ENCODE measurements around the gene TOMM70. TPM values are rescaled to one million over a fixed set of nuclear protein-coding genes. Genes with fewer than 3 reads are reported as not detected.
"Not testable (repeated sequence)": the region's sequence is repeated elsewhere in the genome, so short reads cannot be mapped to it uniquely, and the experiment has no call there.

The TOMM70 gene
- total RNA-seq, 1 donor from 2014 or later, result 33.0 TPM

DNA sequence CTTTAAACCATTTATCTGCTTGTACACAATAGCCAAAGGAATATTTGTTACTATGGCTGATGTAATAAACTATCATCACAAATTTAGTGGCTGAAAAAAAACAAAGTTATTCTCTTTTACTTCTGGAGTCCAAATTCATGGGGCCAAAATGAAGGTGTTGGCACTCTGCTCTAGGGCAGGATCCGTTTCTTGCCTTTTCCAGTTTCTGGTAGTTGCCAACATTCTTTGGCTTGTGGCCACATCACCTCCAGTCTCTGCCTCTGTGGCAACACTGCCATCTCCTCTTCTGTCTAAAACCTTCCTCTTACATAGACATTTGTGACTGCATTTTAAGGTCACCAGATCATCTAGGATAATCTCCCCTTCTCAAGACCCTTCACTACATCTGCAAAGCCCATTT lies 39.0 kb downstream of the TOMM70 start:
- ATAC-seq, result no peak

DNA sequence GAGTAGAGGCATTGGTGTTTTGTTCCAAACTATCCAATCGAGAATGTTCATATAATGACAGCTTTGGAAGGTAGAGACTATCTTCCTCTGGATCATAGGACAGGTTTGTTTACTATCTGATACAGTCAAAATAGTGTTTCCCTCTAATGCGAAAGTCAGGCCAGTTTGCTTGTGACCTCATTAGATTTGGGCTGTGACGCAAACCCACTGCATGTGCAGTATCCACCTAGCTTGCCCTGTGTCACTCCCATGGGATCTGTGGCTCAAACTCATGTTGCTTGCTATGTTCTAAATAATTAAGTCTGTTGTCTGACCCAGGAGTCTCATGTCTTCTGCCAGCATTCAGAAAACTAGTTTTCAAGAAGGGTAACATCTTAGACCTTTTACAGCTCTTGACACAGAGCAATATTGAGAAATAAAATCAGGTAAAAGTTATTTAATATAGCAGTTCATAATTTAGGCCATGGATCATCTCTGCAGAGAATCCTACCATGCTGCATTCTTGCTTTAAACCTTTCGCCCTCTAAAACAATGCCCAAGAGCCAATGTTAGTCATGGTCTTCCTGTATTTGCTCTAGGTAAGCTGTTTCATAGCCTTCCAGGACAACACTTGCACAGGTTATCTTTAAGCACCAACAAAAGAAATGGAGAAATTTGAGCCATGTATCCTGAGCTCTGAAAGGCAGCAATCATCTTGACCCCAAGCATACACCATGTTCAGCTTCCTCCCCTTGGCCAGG lies 40.0 kb downstream of the TOMM70 start:
- ATAC-seq, result no peak

DNA sequence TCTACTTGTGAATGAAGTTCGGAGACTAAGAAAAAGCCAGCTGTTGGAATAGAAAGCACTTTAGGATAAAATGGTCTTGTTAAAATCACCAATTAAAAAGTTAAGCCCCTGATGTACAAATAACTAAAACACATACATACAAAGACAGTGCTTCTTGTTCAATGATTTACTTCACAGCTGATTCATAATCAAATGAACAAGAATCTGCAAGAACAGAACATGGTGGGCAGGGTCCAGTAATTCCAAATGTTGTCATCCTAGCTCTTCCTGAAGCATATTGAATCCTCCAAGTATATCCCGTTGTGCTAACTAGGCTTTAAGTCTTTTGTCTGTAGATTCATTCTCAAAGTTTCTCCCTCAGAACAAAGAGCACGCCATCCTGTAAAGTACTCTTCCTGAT lies 41.9 kb downstream of the TOMM70 start:
- no peak for ATAC-seq

DNA sequence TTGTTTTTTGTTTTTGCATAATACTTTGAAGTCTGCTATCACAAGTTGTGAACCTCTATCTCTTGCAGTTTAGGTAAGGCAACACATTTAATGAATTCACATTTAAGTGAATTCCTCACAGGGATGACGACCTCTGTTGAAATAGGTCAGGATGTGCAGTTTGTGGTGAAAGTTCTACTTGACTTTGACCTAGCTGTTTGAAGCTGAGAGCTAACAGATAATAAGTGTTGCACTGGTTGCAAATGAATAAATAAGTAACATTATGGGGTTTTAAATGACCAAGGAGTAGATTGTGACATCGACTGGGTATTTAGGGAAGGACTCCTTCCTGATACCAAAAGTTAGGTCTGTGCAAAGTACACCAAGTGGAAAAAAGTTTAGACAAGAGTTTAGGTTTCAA lies 42.5 kb downstream of the TOMM70 start:
- no peak for ATAC-seq

DNA sequence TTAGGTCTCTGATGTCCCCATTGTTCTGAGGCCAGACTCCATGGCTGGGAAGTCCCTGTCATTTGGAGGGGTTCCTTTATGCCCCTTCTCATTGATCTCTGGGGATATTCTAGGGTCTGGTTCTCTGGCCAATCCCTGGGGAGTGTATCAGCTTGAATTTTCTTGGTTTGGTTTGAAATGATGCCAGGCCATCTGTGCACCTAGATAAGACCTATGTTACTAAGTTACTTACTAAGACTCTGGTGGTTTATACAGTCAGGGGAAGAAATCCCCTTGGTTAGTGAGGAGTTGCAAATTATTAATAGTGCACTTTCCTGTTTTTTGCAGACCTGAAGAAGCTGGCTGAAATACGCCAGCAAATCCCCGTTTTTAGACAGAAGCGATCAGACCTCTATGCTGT lies 46.0 kb downstream of the TOMM70 start:
- no peak for ATAC-seq

DNA sequence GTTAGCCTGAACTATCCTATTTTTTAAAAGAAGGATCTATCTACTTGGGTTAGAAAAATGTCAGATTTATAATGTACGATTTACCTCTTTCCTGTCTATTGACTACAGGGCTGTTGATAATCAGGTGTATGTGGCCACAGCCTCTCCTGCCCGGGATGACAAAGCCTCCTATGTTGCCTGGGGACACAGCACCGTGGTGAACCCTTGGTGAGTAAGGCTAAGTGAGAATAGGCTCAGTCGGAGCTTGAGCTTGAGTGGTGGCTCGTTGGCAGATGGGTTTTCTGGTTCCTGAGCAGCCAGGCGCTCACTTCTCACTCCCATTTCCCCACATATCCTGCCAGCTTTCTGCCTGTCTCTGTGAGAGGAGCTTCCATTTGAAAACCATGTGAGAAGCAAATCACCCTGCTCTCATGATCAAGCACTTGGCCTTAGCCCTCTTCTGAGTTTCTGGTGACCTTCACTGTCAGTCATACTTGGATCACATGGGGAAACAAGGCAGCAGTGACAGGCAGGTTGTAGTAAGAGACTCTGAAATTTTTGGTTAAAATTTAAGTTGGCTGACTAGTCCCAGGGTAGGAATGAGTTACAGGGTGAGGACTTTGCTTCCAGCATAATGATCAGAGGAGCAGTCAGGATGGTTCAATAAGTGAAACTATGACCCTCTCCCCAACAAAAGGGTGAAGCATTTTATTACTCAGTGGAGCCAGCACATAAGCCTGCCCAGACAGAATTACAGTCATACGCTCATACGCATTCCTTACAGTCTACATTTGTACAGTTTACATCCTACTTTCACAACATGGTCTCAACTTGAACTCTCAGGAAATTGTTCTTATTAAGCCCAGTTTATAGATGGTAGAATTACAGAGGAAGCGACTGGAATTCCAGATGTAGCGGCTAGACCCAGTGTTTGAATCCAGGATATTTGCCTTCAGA lies 48.3 kb downstream of the TOMM70 start:
- peak; percentile 32 for ATAC-seq

DNA sequence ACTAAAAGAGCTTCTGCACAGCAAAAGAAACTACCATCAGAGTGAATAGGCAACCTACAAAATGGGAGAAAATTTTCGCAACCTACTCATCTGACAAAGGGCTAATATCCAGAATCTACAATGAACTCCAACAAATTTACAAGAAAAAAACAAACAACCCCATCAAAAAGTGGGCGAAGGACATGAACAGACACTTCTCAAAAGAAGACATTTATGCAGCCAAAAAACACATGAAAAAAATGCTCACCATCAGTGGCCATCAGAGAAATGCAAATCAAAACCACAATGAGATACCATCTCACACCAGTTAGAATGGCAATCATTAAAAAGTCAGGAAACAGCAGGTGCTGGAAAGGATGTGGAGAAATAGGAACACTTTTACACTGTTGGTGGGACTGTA lies 49.1 kb downstream of the TOMM70 start:
- not testable (repeated sequence) for ATAC-seq

DNA sequence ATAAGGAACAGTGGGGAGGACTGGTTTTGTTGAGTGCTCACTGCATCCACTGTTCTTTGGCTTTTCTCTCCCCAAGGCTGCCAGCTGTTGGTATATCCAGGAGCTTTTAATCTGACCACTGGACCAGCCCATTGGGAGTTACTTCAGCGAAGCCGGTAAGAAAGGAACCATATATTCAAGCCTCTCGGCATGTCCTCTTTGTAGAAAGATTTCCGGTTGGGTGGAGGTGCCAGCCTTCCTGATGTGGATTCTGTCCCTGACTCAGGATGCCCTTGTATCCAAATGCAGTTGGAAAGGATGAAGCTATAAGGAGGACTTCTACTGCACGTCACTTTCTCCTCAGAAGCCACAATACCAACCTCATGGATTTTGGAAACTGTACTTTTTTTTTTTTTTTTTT lies 52.2 kb downstream of the TOMM70 start:
- ATAC-seq, result no peak

DNA sequence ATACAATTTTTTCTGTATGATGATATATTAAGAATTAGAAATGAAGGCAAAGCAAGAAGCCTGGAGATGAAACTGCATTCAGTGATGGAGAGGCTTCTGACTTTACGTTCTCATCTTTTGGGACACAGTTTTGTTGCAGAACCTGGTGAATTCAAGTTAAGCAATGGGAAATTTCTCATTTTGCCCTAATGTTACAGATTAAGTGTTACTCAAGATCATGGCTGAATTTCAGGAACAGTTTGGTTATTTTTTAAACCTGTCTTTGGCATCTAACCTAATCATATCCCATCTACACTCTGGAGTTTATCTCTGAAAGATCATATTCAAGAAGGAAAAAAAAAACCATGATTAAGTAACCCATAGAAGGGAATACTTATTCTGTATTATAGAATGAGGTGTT lies 60.4 kb downstream of the TOMM70 start:
- no peak for ATAC-seq

DNA sequence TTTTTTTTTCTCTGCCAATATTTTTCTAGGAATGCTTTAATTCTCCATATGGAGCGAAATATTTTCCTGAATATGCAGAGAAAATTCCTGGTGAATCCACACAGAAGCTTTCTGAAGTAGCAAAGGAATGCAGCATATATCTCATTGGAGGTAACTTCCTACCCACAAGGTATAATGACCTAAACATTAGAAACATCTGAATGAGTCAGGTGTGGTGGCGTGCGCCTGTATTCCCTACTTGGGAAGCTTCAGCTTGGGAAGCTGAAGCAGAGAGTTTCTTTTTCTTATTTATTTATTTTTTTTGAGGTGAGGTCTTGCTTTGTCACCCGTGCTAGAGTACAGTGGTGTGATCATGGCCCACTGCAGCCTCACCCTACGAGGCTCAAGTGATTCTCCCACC lies 61.1 kb downstream of the TOMM70 start:
- ATAC-seq, result no peak

DNA sequence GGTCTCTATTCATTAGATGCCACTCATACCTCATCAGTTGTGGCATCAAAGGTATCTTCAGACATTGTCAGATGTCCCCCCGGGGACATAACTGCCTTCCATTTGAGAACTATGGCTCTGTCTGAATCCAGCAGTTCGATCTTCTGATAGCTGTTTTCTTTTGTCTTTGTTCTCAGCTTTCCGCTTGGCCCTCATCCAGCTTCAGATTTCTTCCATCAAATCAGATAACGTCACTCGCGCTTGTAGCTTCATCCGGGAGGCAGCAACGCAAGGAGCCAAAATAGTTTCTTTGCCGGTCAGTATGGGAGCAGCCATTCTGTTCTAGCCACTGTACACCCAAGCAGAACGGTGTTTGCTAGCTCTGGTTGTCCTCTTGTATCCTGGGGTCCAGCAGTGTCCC lies 62.0 kb downstream of the TOMM70 start:
- ATAC-seq, result no peak

DNA sequence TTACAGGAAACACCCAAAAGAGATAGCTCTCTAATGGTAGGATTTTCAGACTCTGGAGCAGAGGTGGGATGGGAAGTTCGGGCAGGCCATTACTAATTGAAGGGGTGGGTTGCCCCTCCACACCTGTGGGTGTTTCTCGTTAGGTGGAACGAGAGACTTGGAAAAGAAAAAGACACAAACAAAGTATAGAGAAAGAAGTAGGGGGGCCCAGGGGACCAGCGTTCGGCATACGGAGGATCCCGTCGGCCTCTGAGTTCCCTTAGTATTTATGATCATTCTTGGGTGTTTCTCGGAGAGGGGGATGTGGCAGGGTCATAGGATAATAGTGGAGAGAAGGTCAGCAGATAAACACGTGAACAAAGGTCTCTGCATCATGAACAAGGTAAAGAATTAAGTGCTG lies 64.7 kb downstream of the TOMM70 start:
- ATAC-seq, result not testable (repeated sequence)

DNA sequence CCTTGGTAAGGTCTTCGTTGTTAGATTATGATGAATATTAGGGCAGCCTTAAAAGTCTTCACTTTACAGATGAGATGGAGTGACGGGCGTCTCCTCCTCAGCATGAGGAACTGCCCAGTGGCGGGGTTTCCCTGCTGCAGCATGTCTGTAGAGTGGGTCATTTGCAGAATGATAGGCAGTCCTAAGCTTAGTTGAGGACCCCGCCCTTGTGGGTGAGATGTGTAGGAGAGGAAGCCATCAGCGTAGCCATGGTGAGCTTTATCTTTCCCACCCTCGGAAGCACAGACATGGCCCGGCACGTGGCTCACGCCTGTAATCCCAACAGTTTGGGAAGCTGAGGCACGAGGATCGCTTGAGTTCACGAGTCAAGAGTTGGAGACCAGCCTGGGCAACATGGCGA lies 65.5 kb downstream of the TOMM70 start:
- ATAC-seq, result peak; percentile 51

DNA sequence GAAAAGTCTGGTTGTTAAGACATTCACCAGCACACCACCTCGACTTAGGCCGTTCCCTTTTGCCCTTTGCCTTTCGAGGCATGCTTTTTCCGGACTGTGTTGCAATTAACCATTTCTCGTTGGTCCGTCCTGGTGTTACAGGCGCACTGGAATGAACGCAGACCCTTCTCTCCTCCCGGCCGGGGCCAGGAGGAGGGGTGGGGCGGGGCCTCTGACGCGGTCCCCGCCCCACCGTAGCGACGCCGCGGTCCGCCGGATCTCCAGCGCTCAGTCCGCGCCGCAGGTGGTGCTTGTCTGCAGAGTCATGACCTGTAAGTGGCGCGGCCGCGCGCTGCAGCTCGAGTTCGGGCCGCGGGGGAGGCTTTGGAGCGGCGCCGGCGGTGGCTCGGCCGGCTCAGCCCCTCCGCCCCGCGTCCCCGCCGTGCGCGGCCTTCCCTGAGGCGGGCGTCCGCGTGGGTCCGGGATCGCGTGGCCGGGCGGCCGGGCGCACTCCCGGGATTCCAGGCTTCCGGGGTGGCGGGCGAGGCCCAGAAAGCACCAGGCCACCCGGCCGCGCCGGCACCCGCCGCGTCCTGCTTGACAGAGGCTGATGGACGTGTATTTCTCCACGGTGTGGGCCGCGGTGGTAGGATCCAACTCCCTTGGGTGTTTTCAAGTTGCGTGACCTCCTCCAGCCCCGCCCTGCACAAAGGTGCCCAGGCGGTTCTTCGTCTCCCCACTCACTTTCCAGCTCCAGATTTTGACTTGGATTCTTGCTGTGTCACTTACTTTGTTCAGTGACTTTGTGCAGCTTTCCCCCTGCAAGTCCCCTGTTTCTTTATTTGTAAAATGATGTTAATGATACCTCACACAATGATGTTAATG lies 66.2 kb downstream of the TOMM70 start, which contains the start of gene NIT2:
Gene NIT2 (plus strand): TSS at position 270 of the 864 bp plus-strand sequence. CDS start 35 bp downstream, at position 305.
- ATAC-seq, result peak; percentile 94

DNA sequence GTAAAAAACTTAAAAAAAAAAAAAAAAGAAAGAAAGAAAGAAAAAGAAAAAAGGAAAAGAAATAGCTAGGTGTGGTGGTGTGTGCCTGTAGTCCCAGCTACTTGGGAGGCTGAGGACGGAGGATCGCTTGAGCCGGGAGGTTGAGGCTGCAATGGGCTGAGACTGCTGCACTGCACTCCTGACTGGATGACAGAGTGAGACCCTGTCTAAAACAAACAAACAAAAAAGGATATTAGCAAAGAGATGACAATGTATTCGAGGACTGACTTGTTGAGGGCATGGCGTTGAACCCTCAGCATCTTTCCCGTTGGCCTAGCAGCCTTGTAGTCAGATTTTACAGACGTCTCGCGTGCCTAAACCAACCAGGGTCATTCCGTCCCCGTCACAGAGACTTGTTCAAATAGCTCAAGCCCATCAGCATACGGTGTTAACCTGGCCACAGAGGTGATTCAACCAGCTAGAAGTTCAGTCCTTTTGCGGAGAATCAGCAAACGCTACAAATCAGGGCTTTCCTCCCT lies 66.9 kb downstream of the TOMM70 start:
- no peak for ATAC-seq

DNA sequence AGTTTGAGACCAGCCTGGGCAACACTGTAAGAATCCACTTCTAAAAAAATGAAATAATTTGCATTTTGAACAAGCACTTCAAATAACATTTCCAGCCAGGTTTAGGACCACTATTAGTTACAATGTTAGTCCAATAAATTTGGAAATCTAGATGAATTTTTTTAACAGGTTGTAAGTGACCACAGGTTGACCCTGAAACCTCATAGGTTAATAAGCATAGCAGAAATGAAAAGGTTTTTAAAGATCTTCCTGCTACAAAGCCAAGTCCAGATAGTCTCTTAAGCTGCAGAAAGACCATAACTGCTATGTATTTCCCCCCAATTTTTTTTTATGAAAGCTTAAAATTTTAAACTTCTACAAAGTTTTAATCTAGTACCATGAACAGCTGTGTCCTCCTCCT lies 67.8 kb downstream of the TOMM70 start:
- ATAC-seq, result no peak

DNA sequence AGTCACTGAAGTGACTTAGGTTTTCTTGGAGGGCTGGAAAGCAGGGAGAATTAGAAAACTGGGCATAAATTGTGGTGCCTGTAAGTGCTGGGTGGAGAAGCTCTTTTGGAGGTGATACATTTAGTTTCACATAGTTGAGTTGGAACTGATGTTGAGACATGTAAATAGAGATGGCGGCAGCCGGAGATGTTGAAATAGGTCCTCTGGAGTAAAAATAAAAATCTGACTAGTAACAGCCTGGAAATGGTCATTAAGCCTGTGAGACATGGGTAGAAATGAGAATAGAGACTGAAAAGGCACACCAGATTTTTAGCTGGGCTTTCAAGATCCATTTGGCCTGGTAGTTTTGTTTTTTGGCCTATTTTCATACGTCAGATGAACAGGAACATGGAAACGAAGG lies 69.2 kb downstream of the TOMM70 start:
- no peak for ATAC-seq

DNA sequence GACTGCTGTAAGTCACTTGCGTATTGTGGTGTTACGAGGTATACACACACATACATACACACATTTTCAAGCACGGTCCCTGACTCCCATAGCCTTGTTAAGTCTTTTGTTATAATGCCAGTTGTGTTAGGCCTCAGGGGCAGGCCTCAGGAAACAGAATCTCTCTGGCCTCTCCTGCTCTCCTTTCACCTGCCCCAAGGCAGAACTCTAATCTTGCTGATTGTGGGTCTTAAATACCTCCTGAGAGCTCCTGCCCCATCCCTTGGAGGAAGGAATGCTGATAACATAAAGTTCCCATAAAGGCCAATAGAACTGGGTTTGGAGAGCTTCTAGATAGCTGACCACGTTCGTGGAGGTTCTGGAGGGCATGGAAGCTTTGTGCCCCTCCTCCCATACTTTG lies 70.2 kb downstream of the TOMM70 start:
- no peak for ATAC-seq

DNA sequence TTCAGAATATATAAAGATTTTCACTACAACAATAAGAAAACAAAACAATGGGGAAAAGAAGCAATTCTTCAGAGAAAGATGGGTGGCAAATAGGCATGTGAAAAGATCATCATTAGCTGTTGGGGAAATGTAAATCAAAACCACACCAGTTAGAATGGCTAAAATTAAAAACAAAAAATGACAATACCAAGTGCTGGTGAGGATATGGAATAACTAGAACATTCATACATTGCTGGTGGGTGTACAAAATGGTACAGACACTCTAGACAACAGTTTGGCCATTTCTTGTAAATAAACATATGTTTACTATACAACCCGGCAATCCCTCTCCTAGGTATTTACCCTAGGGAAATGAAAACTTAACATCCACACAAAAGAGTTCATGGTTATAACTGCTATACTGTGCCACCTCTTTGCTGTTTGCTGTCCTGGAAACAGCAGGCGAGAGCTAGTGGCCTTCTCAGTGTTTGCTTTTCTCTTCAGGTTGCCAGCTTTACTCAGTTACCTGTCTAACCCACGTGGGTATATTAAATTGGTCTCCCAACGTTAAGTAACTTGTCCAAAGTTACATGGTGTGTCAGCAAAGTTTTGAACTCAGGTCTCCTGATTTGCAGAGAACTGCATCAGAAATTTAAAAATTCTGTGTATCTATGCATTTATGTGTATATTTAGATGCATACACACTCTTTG lies 70.9 kb downstream of the TOMM70 start:
- no peak for ATAC-seq

DNA sequence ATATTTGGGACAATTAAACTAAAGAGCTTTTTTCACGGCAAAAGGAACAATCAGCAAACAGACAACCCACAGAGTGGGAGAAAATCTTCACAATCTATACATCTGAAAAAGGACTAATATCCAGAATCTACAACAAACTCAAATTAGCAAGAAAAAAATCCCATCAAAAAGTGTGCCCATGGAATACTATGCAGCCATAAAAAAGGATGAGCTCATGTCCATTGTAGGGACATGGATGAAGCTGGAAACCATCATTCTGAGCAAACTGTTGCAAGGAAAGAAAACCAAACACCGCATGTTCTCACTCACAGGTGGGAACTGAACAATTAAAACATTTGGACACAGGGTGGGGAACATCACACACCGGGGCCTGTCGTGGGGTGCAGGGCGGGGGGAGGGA lies 73.5 kb downstream of the TOMM70 start:
- not testable (repeated sequence) for ATAC-seq

DNA sequence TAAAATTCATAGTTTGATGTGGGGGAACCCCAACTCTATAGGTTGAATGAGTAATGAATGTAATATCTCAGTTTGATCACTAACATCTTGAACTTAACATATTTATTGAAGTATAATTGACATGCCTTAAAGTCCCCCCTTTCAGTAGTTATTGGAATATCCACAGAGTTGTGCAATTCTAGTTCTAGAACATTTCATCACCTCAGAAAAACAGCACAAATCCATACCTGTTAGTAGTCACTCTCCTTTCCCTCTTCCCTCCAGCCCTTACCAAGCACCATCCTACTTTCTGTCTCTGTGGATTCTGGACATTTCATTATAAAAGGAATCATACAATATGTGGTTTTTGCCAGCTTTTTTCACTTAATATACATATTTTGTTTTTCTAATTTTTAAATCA lies 75.1 kb downstream of the TOMM70 start:
- no peak for ATAC-seq

DNA sequence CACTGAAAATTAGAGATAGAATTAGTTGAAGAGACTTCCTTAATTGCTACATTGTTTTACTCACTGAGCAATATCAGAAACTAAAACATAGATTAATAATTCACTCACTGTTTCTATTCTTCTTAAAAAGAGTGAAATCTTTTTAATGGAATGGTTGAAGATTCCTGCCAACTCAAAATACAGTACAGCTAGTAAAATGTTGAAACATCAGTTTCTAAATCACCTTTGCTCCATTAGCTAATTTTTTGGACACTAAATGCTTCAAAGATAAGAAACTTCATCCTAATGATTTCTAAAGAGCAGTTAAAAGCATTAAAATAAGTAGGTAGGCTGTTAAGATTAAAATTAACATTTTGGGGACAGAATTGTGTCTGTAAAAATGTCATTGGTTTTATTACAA lies 76.8 kb downstream of the TOMM70 start:
- ATAC-seq, result no peak

All from esophagus mucosa (tissue), 1 donor.